GM12801 (cell line): Measurements from ENCODE around the gene TAF11L7.
"Not testable (repeated sequence)": the region's sequence is repeated elsewhere in the genome, so short reads cannot be mapped to it uniquely, and the experiment has no call there.

Experiments
- CTCF ChIP-seq: IDR thresholded peaks from one replicate; pipeline ENCODE4 v1.5.1; 2011; ENCODE audit warnings: control low read depth; ENCODE audit not compliant: insufficient read length; ENCODE audit errors: extremely low read depth

Gene TAF11L7

DNA sequence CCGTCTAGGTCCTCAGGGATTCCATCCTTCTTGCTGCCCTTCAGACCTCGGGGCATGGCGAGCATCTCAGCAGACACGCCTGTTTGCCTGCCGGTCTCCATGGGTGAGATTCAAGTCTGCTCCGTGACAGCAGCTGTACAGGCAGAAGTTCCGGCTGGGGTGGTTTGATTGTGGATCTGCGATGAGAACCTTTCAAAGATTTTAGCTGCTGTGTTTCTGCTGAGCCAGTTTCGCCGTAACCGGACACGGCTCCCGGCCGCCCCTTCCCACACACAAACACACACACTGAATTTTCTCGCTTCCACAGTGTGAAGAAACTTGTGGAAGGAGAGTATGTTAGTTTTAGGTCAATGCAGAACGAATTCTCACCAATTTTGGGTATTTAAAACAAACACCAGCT, at the start of gene TAF11L7:
TAF11L7 (minus strand) TSS at position 101 of the 400 bp plus-strand sequence.
- TF ChIP-seq CTCF: not testable (repeated sequence)

GRCh38 chr5:17634160-17634559, 48.6 kb upstream of the TAF11L7 start, which contains the start of gene TAF11L14:
Gene TAF11L14, plus strand, starts transcription at chr5:17634460.
- no peak for TF ChIP-seq CTCF

GRCh38 chr5:17631788-17632187, 46.2 kb upstream of the TAF11L7 start, which contains the start of gene TAF11L13:
Gene TAF11L13, plus strand, starts transcription at chr5:17632088.
- TF ChIP-seq CTCF: not testable (repeated sequence)

- TF ChIP-seq CTCF: no peak
These were observed 40.1 kb upstream of the TAF11L7 start for GRCh38 chr5:17625686-17626085.

DNA sequence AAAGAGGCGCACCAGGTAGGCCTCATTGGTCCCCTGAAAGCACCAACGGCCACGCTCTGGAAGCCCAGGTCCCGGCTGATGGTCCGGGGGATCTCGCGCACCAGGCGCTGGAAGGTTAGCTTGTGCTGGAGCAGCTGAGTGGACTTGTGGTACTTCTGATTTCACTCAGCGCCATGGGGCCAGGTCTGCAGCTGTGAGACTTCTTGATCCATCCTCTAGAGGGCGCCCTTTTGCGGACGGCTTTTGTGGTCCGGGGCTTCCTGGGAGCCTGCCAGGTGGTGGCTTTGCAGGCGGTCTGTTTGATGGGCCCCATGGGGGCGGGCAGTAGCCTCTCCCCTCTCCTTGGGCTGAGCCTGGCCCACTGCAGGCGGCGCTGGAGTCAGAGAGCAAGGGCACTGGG, 35.1 kb upstream of the TAF11L7 start:
- no peak for TF ChIP-seq CTCF

GRCh38 chr5:17619354-17619753, 33.8 kb upstream of the TAF11L7 start:
- no peak for TF ChIP-seq CTCF

- TF ChIP-seq CTCF: no peak
These were observed 29.5 kb upstream of the TAF11L7 start for GRCh38 chr5:17614872-17615605.
